GM19240 (cell line): ENCODE measurements around the gene LRRC8D.
"Not testable (repeated sequence)": the region's sequence is repeated elsewhere in the genome, so short reads cannot be mapped to it uniquely, and the experiment has no call there.

Experiments
- DNase-seq: peaks from one replicate; pipeline ENCODE4 v3.0.0; 2011; ENCODE audit warnings: low spot score; ENCODE audit not compliant: insufficient read length

LRRC8D gene

DNA sequence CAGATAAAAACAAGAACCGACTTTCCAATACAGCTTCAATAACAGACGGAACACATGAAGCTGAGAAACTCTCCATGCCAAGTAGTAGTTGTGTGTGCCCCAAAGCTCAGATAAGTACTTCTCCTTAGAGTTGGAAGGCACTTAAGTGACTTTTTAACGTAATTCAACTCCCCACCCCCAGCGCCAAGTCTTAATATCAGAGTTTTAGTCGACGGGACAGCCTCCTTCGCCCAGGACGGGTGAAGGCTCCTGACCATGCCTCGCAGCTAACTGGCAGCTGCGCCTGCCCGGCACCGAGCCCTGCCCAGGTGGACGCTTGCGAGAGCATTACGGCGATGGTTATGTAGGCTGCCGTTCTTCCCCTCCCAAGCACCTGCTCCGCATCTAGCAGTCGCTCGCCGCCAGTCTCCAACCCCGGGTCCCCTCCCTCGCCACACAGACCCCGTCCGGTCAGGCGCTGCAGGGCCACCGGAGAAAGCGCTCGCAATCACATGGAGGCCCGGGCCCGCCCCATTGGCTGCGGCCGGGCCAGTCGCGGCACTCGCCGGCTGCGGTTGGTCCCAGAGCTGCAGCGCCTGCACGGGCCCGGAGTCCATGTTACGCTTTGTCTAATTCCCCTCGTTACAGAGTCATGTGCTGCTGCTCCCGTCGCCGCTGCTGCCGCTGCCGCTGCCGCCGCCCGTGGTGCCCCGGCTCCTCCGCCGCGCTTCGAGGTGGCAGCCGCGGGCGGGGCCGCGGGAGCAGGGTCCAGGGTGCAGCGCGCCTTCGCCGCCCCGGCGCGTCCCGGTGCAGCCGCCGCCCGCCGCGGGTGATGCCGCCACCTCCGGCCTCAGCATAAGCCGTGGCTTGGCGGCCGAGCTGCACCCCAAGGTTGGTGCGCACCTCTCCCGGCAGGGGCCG, at the start of gene LRRC8D:
TSS of gene LRRC8D (plus strand) at position 611 of the 900 bp plus-strand sequence. CDS start 112,037 bp downstream, outside the sequence.
- peak; percentile 52 for DNase-seq

- no peak for DNase-seq
Measured at GRCh38 chr1:89771991-89772560, 48.8 kb upstream of the LRRC8D start.

- not testable (repeated sequence) for DNase-seq
Measured at GRCh38 chr1:89776104-89776503, 44.7 kb upstream of the LRRC8D start.

- DNase-seq, result not testable (repeated sequence)
Measured at GRCh38 chr1:89777271-89777670, 43.6 kb upstream of the LRRC8D start.

- no peak for DNase-seq
Measured at GRCh38 chr1:89779151-89779940, 41.5 kb upstream of the LRRC8D start.

GRCh38 chr1:89780721-89781120, 40.1 kb upstream of the LRRC8D start:
- DNase-seq, result no peak

- DNase-seq, result no peak
Measured at GRCh38 chr1:89781494-89782126, 39.2 kb upstream of the LRRC8D start.

DNA sequence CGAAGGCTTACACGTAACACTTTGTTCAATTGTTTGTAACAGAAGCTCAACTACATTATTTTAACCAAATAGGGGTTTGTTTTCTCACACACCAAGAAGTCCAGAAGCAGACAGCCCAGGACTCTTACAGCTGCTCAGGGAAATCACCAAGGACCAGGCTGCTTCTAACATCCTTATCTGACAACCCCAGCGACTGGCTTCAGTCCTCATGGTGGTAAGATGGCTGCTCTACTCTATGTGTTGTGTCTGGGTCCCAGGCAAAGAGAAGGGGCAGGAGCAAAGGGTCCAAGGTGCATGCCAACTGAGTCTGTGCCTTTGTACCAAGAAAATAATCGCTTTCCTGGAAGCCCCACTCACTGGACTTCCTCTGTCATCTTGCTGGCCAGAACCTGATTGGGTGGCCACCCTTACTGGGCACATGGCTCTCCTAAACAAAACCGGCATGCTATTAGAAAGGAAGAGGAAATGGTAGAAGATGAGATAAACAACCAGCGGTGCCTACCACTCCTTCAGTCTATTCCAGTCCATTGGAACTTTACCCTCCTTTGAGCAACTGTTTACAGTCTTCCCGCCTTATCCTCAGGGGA, 34.1 kb upstream of the LRRC8D start:
- DNase-seq, result no peak

DNA sequence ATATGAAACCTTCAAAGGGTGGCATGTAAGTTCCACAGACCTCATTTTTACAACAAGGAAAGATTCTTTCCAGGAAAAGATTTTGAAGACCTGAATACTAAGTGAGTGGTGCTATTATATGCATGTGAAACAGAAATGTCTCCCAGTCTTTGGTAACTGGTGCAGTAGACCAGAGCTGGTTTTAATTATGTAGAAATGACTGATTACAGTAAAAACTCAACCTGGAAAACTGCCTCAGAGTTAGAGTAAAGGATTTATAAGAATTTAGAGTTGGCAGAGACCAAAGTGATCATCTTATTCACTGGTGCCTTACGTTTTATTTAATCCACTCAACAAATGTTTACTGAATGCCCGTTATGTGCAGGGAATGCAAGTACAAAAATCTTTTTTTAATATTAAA, 30.2 kb upstream of the LRRC8D start:
- DNase-seq, result no peak

- DNase-seq, result no peak
Measured at GRCh38 chr1:89791064-89791726, 29.6 kb upstream of the LRRC8D start.

GRCh38 chr1:89794406-89794805, 26.4 kb upstream of the LRRC8D start:
- DNase-seq, result no peak

DNA sequence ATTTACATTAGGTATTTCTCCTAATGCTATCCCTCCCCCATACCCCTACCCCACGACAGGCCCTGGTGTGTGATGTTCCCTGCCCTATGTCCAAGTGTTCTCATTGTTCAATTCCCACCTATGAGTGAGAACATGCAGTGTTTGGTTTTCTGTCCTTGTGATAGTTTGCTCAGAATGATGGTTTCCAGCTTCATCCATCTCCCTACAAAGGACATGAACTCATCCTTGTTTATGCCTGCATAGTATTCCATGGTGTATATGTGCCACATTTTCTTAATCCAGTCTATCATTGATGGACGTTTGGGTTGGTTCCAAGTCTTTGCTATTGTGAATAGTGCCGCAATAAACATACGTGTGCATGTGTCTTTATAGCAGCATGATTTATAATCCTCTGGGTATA, 25.3 kb upstream of the LRRC8D start:
- not testable (repeated sequence) for DNase-seq

GRCh38 chr1:89797876-89798275, 23.0 kb upstream of the LRRC8D start:
- not testable (repeated sequence) for DNase-seq

- no peak for DNase-seq
Measured at GRCh38 chr1:89799495-89799894, 21.3 kb upstream of the LRRC8D start.

- no peak for DNase-seq
Measured at GRCh38 chr1:89800022-89800655, 20.7 kb upstream of the LRRC8D start.

DNA sequence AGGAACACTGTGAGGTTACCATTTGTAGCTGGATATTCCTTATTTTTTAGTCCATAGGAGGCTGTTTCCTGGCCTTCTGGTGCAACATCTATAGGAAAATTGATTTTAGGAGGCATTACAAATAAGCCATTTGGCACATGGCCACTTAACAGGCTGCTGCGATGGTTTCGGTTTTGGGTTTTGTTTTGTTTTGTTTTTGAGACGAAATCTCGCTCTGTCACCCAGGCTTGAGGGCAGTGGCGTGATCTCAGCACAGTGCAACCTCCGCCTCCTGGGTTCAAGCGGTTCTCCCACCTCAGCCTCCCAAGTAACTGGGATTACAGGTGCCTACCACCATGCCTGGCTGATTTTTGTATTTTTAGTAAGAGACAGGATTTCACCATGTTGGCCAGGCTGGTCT, 20.1 kb upstream of the LRRC8D start:
- DNase-seq, result no peak

- DNase-seq, result no peak
Measured at GRCh38 chr1:89802051-89802450, 18.8 kb upstream of the LRRC8D start.

DNA sequence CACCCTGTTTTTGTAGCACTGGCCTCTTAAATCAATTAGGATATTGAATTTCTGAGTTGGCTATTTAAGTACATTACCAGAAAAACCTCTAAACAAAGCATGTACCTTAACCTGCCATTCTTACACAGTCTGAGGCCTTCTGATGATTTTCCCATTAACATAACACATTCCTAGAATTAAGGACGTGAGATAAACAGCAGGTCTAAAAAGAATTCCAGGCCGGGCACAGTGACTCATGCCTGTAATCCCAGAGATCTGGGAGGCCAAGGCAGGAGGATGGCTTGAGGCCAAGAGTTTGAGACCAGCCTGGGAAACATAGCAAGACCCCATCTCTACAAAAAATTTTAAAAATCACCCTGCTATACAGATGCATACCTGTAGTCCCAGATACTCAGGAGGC, 18.0 kb upstream of the LRRC8D start:
- no peak for DNase-seq

- DNase-seq, result peak; percentile 64
Measured at GRCh38 chr1:89804642-89805237, 16.1 kb upstream of the LRRC8D start.

DNA sequence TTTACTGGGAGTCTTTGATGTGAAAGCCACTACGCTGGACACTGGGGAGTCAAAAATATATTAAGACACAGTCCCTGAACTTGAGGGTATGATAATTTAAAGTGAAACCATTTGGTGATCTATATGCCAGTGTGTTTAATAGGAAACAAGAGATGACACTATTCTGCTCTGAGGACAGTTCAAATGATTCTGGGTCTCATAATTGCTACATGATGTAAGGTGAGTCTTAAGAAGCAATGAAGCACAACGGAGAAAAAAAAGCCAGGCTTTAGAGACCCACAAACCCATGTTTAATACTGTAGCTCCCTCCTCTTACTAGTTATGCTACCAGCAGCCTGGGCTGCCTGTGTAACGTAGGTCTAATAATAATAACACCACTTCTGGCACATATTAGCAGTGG, 14.2 kb upstream of the LRRC8D start:
- no peak for DNase-seq
